DND-41 (cell line): Measurements from ENCODE around the gene NRXN2.

Source experiments
- ATAC-seq: fragments of 200-7000 bp; cut with Tn5 transposase; 3 replicates; pipeline ENCODE4 v1.9.1; 2021; ENCODE audit warnings: low read depth; ENCODE audit not compliant: insufficient read depth
- DNase-seq: peaks from one replicate; pipeline ENCODE4 v3.0.0-alpha.2; 2020
- H2AFZ ChIP-seq: 2 replicates; pipeline ENCODE4 v1.6.0; 2012; ENCODE audit warnings: low read depth, low read length
- H3K27ac ChIP-seq: 2 replicates; pipeline ENCODE4 v1.5.1; 2012; ENCODE audit warnings: low read length, inconsistent platforms
- H3K27me3 ChIP-seq: fragments of 200-600 bp; sonication (generic); 2 replicates; pipeline ENCODE4 v1.6.0; 2012; ENCODE audit warnings: low read length, mild to moderate bottlenecking, inconsistent platforms; ENCODE audit not compliant: insufficient read depth, poor library complexity
- H3K36me3 ChIP-seq: 2 replicates; pipeline ENCODE4 v1.5.1; 2012; ENCODE audit warnings: low read length, inconsistent platforms; ENCODE audit not compliant: insufficient read depth
- H3K4me1 ChIP-seq: 2 replicates; pipeline ENCODE4 v1.5.1; 2012; ENCODE audit warnings: mild to moderate bottlenecking, low read length; ENCODE audit not compliant: insufficient read depth
- H3K4me2 ChIP-seq: 2 replicates; pipeline ENCODE4 v1.6.0; 2012; ENCODE audit warnings: mild to moderate bottlenecking, moderate library complexity, low read length, inconsistent platforms; ENCODE audit not compliant: insufficient read depth
- H3K4me3 ChIP-seq, 2 experiments: fragments of 200-600 bp in 1 of 2; shearing (Covaris generic) in 1 of 2; 2 replicates each; pipeline ENCODE4 v1.5.1; 2012 to 2016; ENCODE audit warnings: inconsistent platforms in 2 of 2, low read length in 2 of 2, mild to moderate bottlenecking in 2 of 2, low read depth in 1 of 2, moderate library complexity in 1 of 2
- H3K79me2 ChIP-seq: 2 replicates; pipeline ENCODE4 v1.6.0; 2012; ENCODE audit warnings: low read length, inconsistent platforms; ENCODE audit not compliant: insufficient read depth
- H3K9ac ChIP-seq: 2 replicates; pipeline ENCODE4 v1.6.0; 2012; ENCODE audit warnings: low read depth, mild to moderate bottlenecking, inconsistent platforms, low read length, moderate library complexity
- H3K9me3 ChIP-seq: 2 replicates; pipeline ENCODE4 v1.5.1; 2012; ENCODE audit warnings: low read length, moderate library complexity, mild to moderate bottlenecking, inconsistent platforms; ENCODE audit not compliant: insufficient read depth, severe bottlenecking
- H4K20me1 ChIP-seq: 2 replicates; pipeline ENCODE4 v1.6.0; 2012; ENCODE audit warnings: low read length; ENCODE audit not compliant: insufficient read depth
- EZH2 ChIP-seq: IDR thresholded peaks from 3 replicates; pipeline ENCODE4 v1.6.1; 2012; ENCODE audit warnings: borderline replicate concordance, low read depth, mild to moderate bottlenecking, moderate library complexity, low read length, inconsistent platforms; ENCODE audit not compliant: severe bottlenecking
- TF ChIP-seq, protein P1 (sequence below): IDR thresholded peaks from 2 replicates; pipeline ENCODE4 v1.5.1; 2012; ENCODE audit warnings: borderline replicate concordance, low read length, moderate library complexity, mild to moderate bottlenecking; ENCODE audit not compliant: poor library complexity, severe bottlenecking; ENCODE audit errors: extremely low read depth

Gene NRXN2

DNA sequence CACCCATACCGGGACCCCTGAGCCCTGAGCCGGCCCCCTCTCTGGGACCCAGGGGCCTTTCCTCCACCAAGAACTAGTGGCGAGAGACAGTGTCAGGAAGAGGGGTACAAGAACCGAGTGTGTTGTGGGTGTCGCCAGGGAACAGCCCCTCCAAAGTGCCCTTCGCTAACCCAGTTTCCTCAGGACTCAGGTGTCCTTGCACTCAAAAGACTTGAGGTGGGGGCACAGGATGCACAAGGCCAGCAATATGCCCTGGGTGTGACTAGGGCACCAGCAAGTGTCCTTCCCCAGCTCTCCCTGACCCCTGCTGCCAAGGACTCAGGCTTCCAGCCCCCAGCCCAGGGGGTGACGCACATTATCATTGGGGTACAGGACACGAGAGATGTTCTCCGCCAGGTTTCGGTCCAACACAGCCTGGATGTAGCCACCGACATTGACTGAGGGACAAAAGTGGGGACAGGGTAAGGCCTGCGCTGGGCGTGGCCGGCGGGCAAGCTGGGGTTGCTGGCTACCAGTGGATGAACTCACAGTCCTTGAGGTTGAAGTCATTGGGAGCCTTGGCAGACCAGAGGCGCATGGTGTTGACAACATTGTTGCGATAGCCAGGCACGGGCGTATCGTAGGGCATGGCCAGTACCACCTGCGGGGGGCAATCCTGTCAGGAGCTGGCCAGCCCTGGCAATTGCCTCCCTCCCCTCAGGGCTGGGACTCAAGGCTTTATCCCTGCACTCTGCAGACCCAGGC is 32.1 kb upstream of the NRXN2 start:
- Histone ChIP-seq H3K4me1 (no peaks in the 10 kb centered on the region), H3K36me3 (no peaks in the 10 kb centered on the region), H3K9me3 (no peaks in the 10 kb centered on the region), H3K27me3 (no peaks in the 10 kb centered on the region), H3K4me3 (no peak overlapping the region), H3K79me2 (no peaks in the 10 kb centered on the region), H4K20me1 (peaks cover 2% of the 10 kb centered on the region), H3K27ac (no peak overlapping the region), H3K4me2 (no peak overlapping the region), H3K9ac (no peak overlapping the region), H2AFZ (no peak overlapping the region)
- no peak for ATAC-seq
- TF ChIP-seq, protein P1, sequence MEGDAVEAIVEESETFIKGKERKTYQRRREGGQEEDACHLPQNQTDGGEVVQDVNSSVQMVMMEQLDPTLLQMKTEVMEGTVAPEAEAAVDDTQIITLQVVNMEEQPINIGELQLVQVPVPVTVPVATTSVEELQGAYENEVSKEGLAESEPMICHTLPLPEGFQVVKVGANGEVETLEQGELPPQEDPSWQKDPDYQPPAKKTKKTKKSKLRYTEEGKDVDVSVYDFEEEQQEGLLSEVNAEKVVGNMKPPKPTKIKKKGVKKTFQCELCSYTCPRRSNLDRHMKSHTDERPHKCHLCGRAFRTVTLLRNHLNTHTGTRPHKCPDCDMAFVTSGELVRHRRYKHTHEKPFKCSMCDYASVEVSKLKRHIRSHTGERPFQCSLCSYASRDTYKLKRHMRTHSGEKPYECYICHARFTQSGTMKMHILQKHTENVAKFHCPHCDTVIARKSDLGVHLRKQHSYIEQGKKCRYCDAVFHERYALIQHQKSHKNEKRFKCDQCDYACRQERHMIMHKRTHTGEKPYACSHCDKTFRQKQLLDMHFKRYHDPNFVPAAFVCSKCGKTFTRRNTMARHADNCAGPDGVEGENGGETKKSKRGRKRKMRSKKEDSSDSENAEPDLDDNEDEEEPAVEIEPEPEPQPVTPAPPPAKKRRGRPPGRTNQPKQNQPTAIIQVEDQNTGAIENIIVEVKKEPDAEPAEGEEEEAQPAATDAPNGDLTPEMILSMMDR, result no peak
- no peak for TF ChIP-seq EZH2
- DNase-seq, result no peak

DNA sequence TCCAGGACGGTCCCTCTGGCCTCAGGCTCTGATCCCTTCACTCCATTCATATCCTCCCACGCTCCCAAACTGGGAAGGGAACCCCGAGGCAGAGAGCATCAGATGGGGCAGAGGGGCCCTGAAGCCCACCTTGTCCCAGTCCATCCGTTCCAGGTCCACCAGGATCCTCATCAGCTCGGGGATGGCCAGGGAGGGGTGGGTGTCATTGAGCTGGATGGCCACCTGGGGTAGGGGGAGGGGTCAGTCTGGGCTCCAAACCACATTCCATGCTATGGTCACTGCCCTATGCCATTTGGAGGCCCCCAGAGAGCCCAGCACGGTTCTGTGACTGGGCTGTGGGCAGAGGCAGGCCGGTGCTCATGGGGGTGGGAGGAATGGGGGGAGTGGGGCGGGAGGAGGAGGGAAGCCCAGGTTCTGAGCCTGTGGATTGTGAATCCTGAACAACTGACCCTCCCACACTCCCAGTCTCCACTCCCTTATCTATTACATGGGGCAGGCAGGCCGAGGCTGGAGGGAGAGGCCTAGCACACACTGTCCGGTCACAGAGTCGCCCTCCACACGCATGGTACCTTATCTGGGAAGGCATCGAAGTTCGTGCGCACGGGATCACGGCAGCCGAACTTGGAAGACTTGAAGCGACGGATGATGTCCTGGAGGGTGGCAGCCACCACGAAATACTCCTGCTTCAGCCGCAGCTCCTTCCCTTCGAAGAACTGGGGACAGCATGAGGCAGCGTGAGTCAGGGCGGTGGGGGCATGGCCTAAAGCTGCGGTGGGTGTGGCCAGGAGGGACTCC is 31.3 kb upstream of the NRXN2 start:
- no peak for DNase-seq
- H2AFZ ChIP-seq, result no peak overlapping the region
- no peak overlapping the region for H3K27ac ChIP-seq
- H3K4me1 ChIP-seq, result no peaks in the 10 kb centered on the region
- no peaks in the 10 kb centered on the region for H3K27me3 ChIP-seq
- H3K9ac ChIP-seq, result no peak overlapping the region
- H3K4me3 ChIP-seq, result no peak overlapping the region
- H3K9me3 ChIP-seq, result no peaks in the 10 kb centered on the region
- TF ChIP-seq, protein P1, result no peak
- no peak for TF ChIP-seq EZH2
- H4K20me1 ChIP-seq, result no peaks in the 10 kb centered on the region
- H3K36me3 ChIP-seq, result no peaks in the 10 kb centered on the region
- ATAC-seq, result no peak
- no peak overlapping the region for H3K4me2 ChIP-seq
- no peaks in the 10 kb centered on the region for H3K79me2 ChIP-seq

DNA sequence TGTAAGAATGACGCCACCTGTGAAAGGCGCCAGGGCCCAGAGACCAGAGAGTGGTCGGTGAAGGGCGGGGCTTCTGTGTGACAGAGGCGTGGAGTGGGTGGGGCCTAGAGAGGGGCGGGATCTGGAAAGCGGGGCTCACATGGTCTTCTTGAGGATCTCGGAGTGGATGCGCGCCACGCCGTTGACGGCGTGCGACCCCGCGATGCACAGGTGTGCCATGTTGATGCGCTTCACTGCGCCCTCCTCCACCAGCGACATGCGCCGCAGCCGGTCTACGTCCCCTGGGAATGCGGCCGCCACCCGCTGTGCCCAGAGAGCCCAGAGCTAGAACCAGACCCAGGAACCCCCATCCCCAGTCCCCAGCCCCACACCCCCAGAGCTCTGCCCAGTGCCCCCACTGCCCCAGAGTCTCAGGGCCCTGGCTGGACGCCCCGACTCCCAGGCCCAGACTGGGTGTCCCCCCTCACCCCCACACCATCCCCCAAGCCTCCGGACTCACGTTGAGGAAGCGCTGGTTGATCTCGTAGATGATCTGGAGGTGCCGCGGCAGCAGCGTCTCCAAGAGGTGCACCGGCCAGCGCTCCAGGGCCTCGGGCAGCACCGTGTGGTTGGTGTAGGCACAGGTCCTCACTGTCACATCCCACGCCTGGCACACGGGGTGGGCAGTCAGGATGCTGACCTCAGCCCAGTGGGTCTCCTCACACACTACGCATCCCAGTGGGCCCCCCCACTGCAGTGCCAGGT is 30.6 kb upstream of the NRXN2 start:
- Histone ChIP-seq H2AFZ (no peak overlapping the region), H3K36me3 (no peaks in the 10 kb centered on the region), H3K4me3 (no peak overlapping the region), H3K27me3 (no peaks in the 10 kb centered on the region), H3K9ac (no peak overlapping the region), H4K20me1 (no peaks in the 10 kb centered on the region), H3K4me2 (no peak overlapping the region), H3K9me3 (no peaks in the 10 kb centered on the region), H3K27ac (no peak overlapping the region), H3K4me1 (no peaks in the 10 kb centered on the region), H3K79me2 (no peaks in the 10 kb centered on the region)
- TF ChIP-seq, protein P1, result no peak
- TF ChIP-seq EZH2, result no peak
- no peak for DNase-seq
- ATAC-seq, result no peak
